SIG-M5 treated with dmso at 0.1 percent for 504 hours (cell line): ENCODE measurements around the gene TEKTIP1.
"Not testable (repeated sequence)": the region's sequence is repeated elsewhere in the genome, so short reads cannot be mapped to it uniquely, and the experiment has no call there.

Experiments
- DNase-seq: peaks from one replicate; lab custom pipeline; 2025; ENCODE audit not compliant: unreplicated experiment; lab: John Stamatoyannopoulos, UW

The TEKTIP1 gene

DNA sequence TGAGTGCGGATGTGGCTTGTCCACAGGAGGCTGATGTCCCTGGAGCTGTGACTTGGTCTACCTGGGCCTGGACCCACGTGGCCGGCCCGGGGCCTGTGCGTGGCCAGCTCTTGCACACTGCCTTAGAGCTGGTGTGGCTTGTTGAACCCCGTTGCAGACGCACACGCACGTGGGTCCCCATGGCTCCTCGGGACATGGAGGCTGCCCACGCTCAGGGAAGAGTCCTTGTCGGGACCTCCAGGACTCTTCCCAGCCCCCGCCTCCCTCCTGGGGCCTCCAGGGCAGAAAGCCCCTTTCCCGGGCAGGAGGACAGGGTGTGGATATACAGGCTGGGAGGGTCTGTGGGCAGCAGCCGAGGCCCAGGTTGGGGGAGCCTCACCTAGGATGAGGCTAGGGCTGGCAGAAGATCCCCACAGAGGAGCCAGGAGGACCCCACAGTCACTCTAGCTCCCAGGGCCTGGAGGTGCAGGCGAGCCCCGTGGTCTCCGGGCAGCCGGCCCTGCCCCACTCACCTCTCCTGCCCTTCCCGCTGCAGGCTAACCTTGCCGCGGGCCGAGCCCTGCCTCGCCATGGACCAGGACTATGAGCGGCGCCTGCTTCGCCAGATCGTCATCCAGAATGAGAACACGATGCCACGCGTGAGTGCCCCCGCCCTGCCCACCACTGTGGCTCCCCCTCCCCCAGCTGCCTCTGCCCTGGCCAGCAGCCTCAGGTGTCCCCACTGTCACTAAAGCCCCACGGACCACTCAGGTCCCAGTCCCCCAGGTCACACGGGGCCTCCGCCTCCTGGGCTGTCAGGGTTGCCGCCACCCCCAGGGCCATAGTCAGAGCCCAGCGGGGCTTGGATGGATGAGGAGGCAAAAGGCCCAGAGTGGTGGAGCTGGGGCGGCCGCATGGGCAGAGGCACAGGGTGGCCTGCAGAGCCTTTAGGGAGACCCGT, 16.3 kb upstream of the TEKTIP1 start:
- DNase-seq = no peak

DNA sequence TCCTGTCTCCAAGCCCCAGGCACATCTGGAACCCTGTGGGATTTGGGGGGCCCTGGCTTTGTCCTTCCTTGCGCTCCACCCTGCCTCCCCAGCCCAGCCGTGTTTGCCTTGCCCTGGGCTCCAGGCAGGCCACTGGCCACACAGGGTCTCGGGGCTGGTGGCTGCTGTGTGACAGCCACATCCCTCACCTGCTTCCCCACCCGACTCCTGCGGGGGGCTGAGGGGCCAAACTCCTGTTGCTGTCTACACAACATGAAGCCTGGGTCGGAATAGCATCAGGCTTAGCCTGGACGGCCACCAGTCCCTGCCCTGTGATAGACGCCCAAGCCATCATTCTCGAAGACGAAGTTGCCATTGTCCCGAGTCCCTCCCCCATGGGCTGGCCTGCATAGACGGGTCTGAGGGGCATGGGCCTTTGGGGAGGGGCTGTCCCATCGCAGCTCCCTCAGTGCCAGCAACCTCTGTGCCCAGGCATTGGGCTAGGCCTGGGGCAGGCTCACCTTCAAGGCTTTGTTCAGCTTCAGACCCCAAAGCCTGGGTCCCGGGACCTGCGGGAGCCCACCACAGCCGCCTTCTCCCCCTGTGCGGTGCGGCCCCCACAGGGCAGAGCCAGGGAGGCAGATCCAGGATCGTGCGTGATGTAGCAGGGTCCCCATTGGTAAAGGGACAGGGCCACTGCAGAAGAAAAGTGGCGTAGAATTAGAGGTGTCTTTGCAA, 15.5 kb upstream of the TEKTIP1 start:
- DNase-seq = no peak

DNA sequence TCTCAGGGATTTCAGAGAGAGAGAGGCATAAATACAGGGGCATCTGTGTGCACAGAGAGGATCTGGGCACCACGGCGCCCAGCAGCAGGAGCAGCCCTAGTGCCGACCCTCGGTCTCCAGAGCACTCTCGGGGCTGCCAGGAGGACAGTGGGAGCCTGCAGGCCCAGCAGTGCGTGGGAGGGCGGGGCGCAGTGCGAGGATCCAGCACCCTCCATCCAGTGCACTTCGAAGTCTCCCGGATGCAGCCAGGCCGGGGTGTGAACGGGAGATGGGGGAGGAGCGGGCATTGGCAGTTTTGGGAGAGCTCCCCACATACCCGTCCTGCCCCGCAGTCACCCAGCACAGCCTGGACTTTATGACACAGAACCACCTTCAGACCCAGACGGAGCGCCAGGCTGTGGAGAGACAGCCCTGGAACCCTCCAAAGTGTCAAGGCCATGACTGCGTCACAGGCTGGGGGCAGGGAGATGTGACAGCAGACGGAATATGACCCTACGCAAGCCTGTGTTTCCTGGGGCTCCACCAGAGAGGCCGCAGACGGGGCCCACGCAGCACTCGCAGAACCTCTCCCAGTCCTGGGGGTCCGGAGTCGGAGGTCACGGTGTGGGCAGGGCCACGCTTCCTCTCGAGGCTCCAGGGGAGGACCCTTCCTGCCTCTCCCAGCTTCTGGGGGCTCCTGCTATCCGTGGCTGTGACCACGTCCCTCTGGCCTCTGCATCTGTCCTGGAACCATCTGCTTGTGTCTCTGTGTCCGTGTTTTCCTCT, 14.7 kb upstream of the TEKTIP1 start:
- DNase-seq = no peak

DNA sequence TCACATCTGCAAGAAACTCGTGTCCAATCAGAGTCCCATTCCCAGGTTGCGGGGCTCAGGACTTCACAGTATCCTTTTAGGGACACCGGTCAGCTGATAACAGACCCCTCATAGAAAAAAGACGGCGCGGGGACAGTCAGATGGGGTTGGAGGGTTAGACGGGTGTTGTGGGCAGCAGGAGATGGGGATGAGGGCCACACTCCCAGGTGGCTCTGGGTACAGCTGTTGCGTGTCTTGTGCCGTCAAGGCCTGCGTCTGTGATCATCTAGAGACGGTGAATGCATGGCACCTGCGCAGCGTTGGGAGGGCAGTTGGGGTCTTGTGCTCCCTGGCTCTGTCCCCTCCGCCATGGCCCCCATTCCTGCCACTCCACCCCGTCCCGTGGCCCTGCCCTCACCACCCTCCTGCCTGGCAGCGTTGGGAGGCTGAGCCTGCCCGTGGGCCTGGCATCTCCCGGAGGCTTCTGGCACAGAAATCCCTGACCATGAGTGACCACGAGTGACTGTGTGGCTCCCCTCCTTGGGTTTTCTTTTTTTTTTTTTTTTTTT, 14.0 kb upstream of the TEKTIP1 start:
- no peak for DNase-seq

DNA sequence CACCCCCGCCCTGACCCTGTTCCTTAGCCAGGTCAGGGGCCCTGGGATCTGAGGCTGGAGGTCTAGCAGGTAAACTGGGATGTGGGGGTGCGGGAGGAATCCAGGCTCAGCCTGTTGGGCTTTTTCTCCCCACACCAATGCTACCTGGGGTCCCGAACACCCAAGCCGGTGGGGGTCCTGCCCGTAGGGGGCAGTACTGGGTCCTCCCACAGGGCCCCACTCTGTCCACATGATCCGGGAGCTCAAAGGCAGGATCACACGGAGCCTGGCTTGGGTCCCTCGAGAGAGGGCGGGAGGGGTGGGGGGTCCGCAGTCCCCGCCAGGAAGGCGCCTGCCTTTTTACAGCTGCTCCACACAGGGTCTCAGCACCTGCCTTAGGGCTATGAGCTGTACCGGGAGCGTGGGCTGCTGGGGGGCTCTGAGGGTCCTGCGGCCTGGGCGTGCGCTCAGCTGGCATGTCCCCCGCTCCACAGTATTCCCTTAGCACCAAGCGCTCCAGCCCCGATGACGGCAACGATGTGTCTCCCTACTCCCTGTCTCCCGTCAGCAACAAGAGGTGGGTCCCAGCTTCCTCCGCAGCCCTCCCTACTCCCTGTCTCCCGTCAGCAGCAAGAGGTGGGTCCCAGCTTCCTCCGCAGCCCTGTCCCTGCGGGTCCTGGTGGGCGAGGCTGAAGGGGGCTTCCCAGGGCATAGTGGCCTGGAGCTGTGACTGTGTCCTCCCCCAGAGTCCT, 12.3 kb upstream of the TEKTIP1 start:
- no peak for DNase-seq

DNA sequence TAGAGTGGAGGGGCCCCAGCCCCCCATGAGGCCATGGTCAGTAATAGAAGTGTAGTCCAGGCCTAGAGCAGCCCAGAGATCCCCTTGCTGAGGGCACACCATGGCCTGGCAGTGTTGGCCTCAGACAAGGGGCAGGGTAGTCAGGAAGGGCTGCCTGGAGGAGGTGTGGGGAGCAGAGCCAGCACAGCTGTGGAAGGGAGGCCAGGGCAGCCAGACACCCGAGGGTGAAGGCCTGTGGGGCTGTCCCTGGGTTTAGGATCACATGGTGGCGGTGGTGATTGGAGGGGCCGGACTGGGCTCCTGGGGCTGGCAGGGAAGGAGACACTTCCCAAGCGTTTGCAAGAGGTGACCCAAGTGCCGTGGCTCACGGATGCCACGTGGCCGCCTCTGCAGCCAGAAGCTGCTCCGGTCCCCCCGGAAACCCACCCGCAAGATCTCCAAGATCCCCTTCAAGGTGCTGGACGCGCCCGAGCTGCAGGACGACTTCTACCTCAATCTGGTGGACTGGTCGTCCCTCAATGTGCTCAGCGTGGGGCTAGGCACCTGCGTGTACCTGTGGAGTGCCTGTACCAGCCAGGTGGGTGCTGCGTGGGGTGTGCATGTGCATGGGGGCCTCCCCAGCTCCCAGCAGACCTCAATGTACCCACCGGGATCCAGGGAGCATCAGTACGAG, 11.6 kb upstream of the TEKTIP1 start:
- no peak for DNase-seq

DNA sequence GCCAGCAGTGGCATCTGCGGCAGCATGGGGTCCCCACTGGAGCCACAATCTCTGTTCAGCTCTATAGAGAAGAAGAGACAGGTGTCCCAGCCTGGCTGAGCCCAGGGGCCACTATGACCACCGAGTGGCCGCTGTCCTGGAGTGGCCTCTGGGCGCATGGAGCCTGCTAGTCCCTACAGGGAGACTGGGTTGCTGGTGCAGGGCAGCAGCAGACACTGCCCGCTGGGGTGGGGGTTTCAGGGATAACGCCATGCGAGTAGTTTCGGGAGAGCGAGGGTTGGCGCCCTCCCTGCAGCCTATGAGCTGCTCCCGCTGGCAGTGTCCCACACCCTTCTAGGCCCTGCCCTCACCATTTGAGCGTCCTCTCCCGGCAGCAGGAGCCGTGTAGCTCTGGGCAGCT, 10.9 kb upstream of the TEKTIP1 start:
- DNase-seq = no peak

DNA sequence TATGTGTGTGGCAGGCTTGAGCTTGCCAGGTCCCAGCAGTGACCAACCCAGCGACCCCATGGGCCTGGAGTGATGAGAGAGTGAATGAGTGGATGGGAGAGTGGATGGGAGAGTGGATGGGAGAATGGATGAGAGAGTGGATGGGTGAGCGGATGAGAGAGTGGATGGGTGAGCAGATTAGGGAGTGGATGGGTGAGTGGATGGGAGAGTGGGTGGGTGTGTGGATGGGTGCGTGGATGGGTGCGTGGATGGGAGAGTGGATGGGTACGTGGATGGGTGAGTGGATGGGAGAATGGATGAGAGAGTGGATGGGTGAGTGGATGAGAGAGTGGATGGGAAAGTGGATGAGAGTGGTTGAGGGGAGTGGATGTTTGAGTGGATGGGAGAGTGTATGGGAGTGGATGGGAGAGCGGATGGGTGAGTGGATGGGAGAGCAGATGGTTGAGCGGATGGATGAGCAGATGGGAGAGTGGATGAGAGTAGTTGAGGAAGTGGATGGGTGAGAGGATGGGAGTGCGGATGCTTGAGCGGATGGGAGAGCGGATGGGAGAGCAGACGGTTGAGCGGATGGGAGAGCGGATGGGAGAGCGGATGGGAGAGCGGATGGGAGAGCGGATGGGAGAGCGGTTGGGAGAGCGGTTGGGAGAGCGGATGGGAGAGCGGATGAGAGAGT, 10.3 kb upstream of the TEKTIP1 start:
- no peak for DNase-seq

DNA sequence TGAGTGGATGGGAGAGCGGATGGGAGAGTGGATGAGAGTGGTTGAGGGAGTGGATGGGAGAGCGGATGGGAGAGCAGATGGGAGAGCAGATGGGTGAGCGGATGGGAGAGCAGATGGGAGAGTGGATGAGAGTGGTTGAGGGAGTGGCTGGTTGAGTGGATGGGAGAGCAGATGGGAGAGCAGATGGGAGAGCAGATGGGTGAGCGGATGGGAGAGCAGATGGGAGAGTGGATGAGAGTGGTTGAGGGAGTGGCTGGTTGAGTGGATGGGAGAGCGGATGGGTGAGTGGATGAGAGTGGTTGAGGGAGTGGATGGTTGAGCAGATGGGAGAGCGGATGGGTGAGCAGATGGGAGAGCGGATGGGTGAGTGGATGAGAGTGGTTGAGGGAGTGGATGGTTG, 9.7 kb upstream of the TEKTIP1 start:
- DNase-seq = not testable (repeated sequence)

DNA sequence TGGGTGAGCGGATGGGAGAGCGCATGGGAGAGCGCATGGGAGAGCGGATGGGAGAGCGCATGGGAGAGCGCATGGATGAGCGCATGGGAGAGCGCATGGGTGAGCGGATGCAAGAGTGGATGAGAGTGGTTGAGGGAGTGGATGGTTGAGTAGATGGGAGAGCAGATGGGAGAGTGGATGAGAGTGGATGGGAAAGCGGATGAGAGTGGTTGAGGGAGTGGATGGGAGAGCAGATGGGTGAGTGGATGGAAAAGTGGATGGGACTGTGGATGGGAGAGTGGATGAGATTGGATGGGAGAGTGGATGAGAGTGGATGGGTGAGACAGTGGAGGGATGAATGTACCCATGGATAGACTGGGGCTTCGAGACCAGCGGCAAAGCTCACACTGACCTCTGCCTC, 8.6 kb upstream of the TEKTIP1 start:
- no peak for DNase-seq

DNA sequence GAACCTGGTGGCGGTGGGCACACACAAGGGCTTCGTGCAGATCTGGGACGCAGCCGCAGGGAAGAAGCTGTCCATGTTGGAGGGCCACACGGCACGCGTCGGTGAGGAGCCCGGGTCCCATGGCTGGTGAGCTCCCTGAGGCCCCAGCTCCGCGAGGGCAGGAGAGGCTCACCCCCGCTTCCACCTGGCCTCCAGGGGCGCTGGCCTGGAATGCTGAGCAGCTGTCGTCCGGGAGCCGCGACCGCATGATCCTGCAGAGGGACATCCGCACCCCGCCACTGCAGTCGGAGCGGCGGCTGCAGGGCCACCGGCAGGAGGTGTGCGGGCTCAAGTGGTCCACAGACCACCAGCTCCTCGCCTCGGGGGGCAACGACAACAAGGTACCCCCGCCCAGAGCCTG, 7.3 kb upstream of the TEKTIP1 start:
- DNase-seq = no peak

DNA sequence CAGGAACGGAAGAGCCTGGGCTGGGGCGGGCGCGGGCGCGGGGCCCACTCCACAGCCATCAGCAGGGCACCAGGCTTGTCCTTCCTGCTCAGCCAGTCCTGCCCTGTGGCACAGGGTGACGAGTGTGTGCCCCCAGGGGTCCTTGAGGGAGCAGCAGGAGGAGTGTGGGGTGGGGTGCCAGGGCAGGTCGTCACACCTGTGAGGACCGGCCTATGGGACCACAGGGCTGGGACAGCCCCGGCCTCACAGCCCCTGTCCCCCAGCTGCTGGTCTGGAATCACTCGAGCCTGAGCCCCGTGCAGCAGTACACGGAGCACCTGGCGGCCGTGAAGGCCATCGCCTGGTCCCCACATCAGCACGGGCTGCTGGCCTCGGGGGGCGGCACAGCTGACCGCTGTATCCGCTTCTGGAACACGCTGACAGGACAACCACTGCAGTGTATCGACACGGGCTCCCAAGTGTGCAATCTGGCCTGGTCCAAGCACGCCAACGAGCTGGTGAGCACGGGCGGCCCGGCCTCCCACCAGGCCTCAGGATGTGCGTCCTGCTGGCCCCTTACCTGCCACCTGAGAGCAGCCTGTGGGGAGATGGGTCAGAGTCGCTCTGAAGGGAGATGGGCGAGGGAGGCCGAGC, 6.7 kb upstream of the TEKTIP1 start:
- no peak for DNase-seq

DNA sequence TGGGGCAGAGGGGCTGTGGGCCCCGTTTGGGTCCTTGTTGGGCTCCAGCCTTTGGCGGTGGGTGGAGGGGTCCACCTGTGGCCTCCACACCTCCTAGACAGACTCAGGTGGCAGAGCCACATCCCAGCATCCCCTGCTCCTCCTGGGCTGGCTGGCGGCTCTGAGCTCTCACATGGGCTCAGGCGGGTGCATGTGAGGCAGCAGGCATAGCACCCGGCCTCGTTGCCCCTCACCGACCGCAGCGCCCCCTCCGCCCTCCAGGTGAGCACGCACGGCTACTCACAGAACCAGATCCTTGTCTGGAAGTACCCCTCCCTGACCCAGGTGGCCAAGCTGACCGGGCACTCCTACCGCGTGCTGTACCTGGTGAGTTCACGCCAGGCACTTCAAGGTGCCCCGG, 5.9 kb upstream of the TEKTIP1 start:
- DNase-seq = no peak

DNA sequence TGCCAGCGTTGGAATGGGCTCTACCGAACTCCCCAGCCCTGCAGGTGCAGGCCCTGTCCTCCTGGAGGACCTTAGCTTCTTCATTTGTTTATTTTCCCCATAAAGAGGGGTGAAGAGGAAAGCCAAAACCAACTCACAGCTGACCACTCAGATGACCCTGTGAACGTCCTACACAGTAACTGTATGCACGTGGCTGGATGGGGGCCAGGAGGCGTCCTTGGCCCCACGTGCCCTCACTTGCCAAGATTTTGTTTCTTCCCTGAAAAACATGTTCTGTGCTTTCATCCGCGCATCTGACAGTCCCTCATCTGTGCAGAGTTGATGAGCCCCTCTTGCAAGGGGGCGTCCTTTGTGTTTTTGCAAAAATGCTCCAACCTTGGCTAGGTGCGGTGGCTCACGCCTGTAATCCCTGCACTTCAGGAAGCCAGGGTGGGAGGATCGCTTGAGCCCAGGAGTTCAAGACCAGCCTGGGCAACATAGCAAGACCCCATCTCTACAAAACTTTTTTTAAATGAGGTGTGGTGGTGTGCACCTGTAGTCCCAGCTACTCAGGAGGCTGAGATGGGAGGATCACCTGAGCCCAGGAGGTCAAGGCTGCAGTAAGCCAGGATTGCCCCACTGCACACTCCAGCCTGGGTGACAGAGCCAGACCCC, 5.3 kb upstream of the TEKTIP1 start:
- no peak for DNase-seq

DNA sequence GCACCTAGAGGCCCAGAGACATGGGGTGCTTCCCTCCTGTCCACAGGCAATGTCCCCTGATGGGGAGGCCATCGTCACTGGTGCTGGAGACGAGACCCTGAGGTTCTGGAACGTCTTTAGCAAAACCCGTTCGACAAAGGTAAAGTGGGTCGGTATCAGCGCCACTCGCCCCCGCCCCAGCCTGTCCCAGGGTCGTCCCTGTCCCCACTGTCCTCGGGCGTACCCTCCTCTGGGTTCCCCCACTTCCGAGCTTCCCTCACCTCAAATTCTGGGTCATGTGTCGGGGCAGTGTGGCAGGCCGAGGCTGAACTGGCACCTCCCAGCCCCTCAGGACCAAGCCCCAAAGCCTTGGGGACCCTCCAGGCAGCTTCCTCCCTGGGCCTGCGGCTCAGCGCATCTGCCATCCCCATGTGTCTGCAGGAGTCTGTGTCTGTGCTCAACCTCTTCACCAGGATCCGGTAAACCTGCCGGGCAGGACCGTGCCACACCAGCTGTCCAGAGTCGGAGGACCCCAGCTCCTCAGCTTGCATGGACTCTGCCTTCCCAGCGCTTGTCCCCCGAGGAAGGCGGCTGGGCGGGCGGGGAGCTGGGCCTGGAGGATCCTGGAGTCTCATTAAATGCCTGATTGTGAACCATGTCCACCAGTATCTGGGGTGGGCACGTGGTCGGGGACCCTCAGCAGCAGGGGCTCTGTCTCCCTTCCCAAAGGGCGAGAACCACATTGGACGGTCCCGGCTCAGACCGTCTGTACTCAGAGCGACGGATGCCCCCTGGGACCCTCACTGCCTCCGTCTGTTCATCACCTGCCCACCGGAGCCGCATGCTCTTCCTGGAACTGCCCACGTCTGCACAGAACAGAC, 4.4 kb upstream of the TEKTIP1 start:
- no peak for DNase-seq

DNA sequence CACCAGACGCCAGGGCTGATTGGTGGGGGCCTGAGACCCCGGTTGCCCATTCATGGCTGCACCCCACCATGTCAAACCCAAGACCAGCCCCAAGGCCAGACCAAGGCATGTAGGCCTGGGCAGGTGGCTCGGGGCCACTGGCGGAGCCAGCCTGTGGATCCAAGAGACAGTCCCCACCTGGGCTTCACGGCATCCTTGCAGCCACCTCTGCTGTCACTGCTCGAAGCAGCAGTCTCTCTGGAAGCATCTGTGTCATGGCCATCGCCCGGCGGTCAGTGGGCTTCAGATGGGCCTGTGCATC, 3.8 kb upstream of the TEKTIP1 start:
- no peak for DNase-seq

DNA sequence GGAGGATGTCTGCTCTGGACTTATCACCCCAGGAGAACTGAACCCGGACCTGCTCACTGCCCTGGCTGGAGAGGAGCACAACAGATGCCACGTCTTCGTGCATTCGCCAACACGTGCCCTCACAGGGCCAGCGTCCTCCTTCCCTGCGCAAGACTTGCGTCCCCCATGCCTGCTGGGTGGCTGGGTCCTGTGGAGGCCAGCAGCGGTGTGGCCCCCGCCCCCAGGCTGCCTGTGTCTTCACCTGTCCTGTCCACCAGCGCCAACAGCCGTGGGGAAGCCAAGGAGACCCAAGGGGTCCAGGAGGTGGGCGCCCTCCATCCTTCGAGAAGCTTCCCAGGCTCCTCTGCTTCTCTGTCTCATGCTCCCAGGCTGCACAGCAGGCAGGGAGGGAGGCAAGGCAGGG, 3.4 kb upstream of the TEKTIP1 start:
- DNase-seq = no peak

DNA sequence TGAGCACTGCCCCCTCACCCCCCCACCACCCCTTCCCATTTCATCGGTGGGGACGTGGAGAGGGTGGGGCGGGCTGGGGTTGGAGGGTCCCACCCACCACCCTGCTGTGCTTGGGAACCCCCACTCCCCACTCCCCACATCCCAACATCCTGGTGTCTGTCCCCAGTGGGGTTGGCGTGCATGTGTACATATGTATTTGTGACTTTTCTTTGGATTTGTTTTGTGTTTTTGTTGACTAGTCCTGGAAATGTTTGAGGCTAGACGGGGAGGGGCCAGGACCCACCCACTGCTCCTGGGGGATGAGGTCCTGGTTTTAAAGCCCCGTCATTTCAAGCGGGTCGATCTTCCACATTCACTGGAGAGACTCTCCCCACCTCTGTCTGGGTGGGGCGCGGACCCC, 3.0 kb upstream of the TEKTIP1 start:
- no peak for DNase-seq
